Measurements from ENCODE around the gene ZNF823. TPM values are rescaled to one million over a fixed set of nuclear protein-coding genes. Genes with fewer than 3 reads are reported as not detected.

ZNF823 gene
- polyA plus RNA-seq, 1 donor from 2014 or later: 7.8 TPM

DNA sequence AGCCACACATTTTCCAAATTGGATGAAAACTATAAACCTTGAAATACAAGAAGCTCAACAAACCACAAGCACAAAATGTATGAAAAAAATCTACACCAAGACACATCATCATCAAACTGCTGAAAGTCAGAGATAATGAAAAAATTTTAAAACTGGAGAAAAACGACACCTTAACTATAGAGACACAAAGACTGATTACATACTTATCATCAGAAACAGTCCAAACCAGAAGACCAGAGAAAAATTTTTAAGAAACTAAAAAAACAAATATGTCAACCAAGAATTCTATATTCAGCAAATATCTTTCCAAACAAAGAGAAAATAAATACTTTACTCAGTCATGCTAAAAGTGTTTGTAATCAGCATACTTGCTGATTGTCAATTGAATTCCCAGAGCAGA is 8.5 kb upstream of the ZNF823 start:
- Histone ChIP-seq H3K27me3 (ENCODE audit: insufficient read depth, low read depth, low read length) (no peaks in the 10 kb centered on the region), H2AFZ (ENCODE audit: low read depth, low read length) (no peak overlapping the region), H3F3A (ENCODE audit: insufficient read depth, low read length, poor library complexity, severe bottlenecking) (no peaks in the 10 kb centered on the region), H3K9me2 (ENCODE audit: insufficient read depth, low read length) (no peaks in the 10 kb centered on the region), H3K9ac (ENCODE audit: low read length) (no peak overlapping the region), H3K9me3 (ENCODE audit: low read length) (no peaks in the 10 kb centered on the region), H3K4me3 (ENCODE audit: low read length) (no peak overlapping the region), H4K20me1 (ENCODE audit: insufficient read depth) (no peaks in the 10 kb centered on the region), H3K36me3 (ENCODE audit: insufficient read depth, low read length) (no peaks in the 10 kb centered on the region), H3K27ac (ENCODE audit: low read length) (no peak overlapping the region), H3K4me2 (ENCODE audit: low read length) (no peak overlapping the region), H3K79me2 (replicated peaks; ENCODE audit: insufficient read depth, low read length) (no peaks in the 10 kb centered on the region)
- TF ChIP-seq SMC3 (conservative IDR thresholded peaks at IDR 0.05; ENCODE audit: poor library complexity): no peak
- no peak for TF ChIP-seq TAF1 (IDR thresholded peaks at IDR 0.05; ENCODE audit: low read depth)
- no peak for TF ChIP-seq CTCF (IDR thresholded peaks at IDR 0.05; ENCODE audit: poor library complexity, severe bottlenecking)
- TF ChIP-seq, protein P1, sequence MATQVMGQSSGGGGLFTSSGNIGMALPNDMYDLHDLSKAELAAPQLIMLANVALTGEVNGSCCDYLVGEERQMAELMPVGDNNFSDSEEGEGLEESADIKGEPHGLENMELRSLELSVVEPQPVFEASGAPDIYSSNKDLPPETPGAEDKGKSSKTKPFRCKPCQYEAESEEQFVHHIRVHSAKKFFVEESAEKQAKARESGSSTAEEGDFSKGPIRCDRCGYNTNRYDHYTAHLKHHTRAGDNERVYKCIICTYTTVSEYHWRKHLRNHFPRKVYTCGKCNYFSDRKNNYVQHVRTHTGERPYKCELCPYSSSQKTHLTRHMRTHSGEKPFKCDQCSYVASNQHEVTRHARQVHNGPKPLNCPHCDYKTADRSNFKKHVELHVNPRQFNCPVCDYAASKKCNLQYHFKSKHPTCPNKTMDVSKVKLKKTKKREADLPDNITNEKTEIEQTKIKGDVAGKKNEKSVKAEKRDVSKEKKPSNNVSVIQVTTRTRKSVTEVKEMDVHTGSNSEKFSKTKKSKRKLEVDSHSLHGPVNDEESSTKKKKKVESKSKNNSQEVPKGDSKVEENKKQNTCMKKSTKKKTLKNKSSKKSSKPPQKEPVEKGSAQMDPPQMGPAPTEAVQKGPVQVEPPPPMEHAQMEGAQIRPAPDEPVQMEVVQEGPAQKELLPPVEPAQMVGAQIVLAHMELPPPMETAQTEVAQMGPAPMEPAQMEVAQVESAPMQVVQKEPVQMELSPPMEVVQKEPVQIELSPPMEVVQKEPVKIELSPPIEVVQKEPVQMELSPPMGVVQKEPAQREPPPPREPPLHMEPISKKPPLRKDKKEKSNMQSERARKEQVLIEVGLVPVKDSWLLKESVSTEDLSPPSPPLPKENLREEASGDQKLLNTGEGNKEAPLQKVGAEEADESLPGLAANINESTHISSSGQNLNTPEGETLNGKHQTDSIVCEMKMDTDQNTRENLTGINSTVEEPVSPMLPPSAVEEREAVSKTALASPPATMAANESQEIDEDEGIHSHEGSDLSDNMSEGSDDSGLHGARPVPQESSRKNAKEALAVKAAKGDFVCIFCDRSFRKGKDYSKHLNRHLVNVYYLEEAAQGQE (IDR thresholded peaks at IDR 0.05; ENCODE audit: borderline replicate concordance): no peak
- no peak for TF ChIP-seq EZH2 (IDR thresholded peaks at IDR 0.05; ENCODE audit: borderline replicate concordance, insufficient read depth, low read length, poor library complexity, severe bottlenecking)
- TF ChIP-seq EP300 (conservative IDR thresholded peaks at IDR 0.05; ENCODE audit: poor library complexity, severe bottlenecking): no peak
- no peak for TF ChIP-seq POLR2AphosphoS5 (IDR thresholded peaks at IDR 0.05)
- no peak for TF ChIP-seq MXI1 (conservative IDR thresholded peaks at IDR 0.05; ENCODE audit: poor library complexity, severe bottlenecking)
- TF ChIP-seq RAD21 (conservative IDR thresholded peaks at IDR 0.05): no peak

DNA sequence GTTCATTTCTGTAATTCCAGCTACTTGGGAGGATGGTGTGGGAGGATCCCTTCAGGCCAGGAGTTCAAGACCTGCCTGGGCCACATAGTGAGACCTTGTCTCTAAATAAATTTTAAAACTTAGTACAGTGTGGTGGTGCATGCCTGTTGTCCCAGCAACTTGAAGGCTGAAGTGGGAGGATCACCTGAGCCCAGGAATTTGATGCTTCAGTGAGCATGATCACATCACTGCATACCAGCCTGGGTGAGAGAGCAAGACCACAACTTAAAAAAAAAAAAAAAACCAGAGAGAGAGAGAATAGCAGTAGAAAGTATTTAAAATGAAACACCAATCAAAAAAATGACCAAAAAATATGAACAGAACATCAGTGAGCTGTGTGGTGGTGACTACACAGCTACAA is 7.1 kb upstream of the ZNF823 start:
- H3K27me3 ChIP-seq (ENCODE audit: insufficient read depth, low read depth, low read length): no peaks in the 10 kb centered on the region
- H3K9me3 ChIP-seq (ENCODE audit: low read length): no peaks in the 10 kb centered on the region
- H4K20me1 ChIP-seq (ENCODE audit: insufficient read depth): no peaks in the 10 kb centered on the region
- no peaks in the 10 kb centered on the region for H3K79me2 ChIP-seq (replicated peaks; ENCODE audit: insufficient read depth, low read length)
- no peak overlapping the region for H3K9ac ChIP-seq (ENCODE audit: low read length)
- no peaks in the 10 kb centered on the region for H3K9me2 ChIP-seq (ENCODE audit: insufficient read depth, low read length)
- H3K4me3 ChIP-seq (ENCODE audit: low read length): no peak overlapping the region
- H3K36me3 ChIP-seq (ENCODE audit: insufficient read depth, low read length): no peaks in the 10 kb centered on the region
- no peaks in the 10 kb centered on the region for H3F3A ChIP-seq (ENCODE audit: insufficient read depth, low read length, poor library complexity, severe bottlenecking)
- H3K27ac ChIP-seq (ENCODE audit: low read length): no peak overlapping the region
- TF ChIP-seq CTCF (IDR thresholded peaks at IDR 0.05; ENCODE audit: poor library complexity, severe bottlenecking) (no peak), EP300 (conservative IDR thresholded peaks at IDR 0.05; ENCODE audit: poor library complexity, severe bottlenecking) (no peak), POLR2AphosphoS5 (IDR thresholded peaks at IDR 0.05) (no peak), MXI1 (conservative IDR thresholded peaks at IDR 0.05; ENCODE audit: poor library complexity, severe bottlenecking) (no peak), TAF1 (IDR thresholded peaks at IDR 0.05; ENCODE audit: low read depth) (no peak), RAD21 (conservative IDR thresholded peaks at IDR 0.05) (no peak), EZH2 (IDR thresholded peaks at IDR 0.05; ENCODE audit: borderline replicate concordance, insufficient read depth, low read length, poor library complexity, severe bottlenecking) (no peak), SMC3 (conservative IDR thresholded peaks at IDR 0.05; ENCODE audit: poor library complexity) (no peak)
- TF ChIP-seq, protein P1 (IDR thresholded peaks at IDR 0.05; ENCODE audit: borderline replicate concordance): no peak
- H3K4me2 ChIP-seq (ENCODE audit: low read length): no peak overlapping the region
- H2AFZ ChIP-seq (ENCODE audit: low read depth, low read length): no peak overlapping the region
